Activated CD4-positive, CD25-positive, alpha-beta regulatory T cell treated with anti-CD3 and anti-CD28 coated beads, Interleukin-2, amount 50 U/mL, for 16 hours (primary cell): Measurements from ENCODE around the gene CPNE2.
"Not testable (repeated sequence)": the region's sequence is repeated elsewhere in the genome, so short reads cannot be mapped to it uniquely, and the experiment has no call there.

Experiments used
- DNase-seq: peaks from one replicate; pipeline ENCODE4 v3.0.0-alpha.2; 2020; ENCODE audit warnings: low read depth, low spot score

CPNE2 gene

DNA sequence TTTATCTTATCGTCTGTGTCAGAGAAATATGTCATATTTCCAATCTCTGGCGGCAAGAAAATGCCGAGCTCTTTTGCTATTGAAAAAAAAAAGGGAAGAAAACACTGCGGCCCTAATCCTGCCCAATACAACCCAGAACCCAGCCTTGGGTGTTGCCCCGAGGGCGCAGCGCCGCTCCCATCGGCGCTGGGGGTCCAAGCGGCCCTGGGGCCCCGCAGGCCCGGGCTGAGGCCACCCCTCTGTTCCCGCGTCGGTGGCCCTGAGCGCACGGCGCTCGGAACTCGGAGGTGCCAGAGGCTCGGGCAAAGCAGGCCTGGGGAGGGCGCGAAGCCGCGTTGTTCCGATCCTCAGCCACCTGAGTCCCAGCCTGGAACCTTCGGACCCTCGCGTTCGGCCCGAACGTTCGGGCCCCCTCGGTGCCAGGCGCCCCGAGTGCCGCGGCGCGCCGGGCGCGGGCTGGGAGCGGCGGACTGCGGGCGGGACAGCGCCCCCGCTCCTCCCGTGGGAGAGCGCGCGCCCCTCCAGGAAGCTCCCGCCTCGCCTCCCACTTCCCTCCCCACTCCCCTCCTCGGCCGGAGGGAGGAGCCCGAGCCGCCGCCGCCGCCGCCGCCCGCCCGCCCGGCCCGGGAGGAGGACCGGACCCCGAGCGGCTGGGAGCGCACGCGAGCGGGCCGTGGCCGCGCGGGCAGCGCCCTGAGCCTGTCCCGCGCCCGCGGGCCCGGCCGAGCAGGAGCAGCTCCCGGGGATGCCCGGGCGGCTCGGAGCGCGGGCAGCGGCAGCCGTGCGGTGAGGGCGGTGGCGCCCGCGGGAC lies at the start of gene CPNE2:
CPNE2 (plus strand) TSS at position 609 of the 811 bp plus-strand sequence. CDS start 18,160 bp downstream, outside the sequence.
- DNase-seq: no peak

DNA sequence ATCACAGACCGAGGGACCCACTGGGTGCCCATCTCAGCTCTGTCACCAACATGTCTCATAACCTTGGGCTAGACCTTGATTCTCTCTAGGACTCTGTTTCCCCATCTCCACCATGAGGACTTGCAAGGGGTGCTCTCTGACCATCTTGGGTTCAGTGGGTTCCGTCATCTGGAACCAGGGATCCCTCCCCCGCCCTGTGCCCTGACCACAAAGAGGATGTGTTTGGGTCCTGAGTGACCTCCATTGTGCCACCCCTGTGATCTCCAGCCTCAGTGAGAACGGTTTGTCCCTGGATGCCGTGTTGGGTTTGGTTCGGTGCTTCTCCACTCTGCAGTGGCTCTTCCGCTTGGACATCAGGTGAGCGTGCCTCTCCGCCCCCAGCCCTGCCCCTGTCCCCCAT lies 49.1 kb upstream of the CPNE2 start:
- no peak for DNase-seq

DNA sequence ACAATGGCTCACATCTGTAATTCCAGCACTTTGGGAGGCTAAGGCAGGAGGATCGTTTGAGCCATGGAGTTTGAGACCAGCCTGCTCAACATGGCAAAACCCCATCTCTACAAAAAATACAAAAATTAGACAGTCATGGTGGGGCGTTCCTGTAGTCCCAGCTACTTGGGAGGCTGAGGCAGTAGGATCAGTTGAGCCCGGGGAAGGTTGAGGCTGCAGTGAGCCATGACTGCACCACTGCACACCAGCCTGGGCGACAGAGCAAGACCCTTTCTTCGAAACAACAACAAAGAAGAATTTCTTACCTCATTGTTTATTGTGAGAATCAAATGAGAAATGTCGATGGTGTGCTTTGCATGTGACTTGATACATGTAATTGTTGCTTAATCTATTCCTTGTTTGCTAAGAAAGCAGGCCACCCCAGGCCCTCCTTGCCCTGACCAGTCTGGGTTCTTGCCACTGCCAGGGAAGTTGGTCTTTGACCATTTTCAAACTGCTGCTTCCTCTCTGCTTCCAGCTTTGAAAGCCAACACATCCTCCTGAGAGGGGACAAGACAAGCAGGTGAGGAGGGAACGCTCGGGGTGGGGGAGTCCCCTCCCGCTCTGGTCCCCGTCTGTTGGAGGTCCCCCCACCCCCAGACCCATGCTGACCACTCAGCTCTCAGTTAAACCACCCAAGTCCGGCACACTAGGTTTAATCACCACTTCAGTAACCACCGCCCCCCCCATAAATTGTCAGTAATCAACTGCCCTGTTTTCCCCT lies 47.3 kb upstream of the CPNE2 start:
- DNase-seq: no peak

DNA sequence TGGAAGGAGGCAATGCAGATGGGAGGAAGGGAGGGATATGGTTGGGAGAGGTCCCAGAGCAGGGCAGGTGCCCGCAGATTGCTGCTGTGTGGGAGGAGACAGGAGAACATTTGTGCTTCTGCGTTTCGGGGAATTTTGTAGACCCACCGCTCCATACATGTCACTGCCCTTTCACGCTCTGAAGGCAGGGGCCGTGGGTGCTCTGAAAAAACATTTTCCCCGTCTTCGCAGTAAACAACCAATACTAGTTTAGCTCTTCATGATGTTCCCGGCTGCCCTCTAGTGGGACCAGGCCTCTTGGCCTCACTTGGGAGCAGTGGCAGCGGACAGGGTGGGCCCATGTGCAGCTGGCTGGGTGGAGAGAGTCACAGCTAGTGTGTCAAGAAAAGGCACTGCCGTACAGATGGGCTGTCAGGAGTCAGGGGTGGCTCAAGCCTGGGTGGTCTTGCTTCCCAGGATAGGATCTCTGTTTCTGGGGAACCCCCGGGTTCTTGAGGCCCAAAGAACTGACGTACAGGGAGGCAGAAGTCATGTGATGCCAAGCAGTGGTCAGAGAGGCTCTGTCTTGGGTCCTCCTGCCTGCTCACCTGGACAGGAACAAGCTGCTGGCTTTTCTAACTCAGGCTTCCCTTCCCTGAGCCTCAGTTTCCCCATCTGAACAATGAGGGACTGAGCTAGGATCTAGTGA lies 46.5 kb upstream of the CPNE2 start:
- DNase-seq: no peak

DNA sequence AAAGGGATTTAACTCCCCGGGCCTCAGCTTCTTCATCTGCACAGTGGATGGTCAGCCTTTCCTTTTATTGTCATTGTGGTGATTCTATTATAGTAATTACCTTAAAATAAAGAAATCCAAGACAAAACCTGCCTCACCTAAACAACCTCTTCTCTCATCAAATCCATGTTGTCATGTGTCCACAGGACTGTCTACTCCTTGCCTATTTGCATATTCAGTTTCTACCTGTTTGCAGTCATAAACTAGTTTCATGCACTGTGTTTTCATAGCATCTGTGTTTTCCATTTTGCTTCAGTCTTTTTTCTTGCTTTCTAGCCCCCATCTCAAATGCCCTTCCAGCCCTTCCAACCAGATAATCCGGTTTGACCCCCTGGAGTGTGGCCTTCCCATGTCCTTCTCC lies 44.3 kb upstream of the CPNE2 start:
- DNase-seq: no peak

DNA sequence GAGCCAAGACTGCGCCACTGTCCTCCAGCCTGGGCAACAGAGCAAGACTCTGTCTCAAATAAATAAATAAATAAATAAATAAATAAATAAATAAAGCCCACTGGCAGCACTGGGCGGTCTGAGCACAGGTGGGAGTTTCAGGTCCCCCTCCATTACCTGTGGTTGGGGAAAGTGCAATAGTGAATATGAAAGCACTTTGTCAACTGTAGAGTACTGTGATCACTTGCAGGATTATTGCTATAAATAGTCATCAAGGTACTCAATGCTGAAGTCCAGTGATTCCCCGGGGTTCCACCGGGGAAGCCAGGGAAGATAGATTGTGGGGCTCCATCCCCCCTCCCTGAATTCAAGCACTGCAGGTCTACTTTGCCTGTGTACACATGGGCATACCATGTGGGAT lies 42.7 kb upstream of the CPNE2 start:
- DNase-seq: no peak

DNA sequence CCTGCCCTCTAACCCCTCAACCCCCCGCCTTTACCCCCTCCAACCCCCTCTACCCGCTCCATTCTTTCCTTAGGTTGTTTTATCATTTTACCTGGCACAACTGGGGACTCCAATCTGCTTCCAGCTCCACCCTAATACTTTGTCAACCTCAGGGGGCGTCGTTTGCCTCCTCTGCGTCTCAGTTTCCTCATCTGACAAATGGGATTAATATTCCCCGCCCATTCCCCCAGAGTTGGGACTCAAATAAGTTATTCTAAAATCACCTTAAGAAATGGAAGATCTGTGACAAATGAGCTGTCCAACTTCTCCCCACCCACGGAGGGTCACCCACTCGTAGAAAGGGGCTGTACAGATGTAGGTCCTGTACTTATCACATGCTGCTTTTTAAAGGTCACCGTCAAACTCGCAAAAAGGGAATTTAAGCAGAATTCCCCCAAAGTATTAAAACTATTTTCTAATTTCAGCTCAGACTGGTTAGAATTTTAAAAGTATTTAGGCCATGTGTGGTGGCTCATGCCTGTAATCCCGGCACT lies 40.6 kb upstream of the CPNE2 start:
- no peak for DNase-seq

DNA sequence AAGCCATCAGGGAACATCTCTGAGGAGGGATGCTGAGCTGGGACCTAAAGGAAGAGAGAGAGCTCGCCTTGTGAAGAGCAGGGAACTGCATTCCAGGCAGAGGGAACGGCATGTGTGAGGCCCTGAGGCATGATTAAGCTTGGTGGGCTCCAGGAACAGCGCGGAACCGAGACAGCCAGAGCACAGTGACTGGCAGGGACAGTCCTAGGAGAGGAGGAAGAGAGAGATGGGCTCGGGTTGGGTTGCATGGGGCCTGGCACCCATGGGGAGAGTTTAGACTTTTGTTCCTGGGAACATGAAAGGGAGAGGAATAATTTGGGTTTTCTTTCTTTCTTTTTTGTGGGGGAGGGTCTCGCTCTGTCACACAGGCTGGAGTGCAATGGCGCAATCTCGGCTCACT lies 39.2 kb upstream of the CPNE2 start:
- DNase-seq: no peak

DNA sequence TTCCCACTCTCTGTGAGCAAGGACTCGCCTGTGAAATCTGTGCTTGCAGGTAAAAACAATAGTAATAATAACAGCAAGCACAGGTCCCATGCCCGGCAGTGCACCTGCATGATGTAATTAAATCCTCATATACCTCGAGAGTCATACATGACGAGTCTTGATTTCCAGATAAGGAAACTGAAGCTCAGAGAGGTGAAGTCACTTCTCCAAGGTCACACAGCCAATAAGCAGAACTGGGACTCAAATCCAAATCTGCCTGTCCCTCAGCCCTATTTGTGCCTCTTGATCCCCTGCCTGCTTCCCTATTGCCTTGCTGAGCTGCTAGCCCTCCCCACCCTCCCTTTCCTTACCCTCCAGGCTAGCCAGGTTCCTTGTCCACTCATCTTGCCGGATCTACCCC lies 38.0 kb upstream of the CPNE2 start:
- DNase-seq: no peak

DNA sequence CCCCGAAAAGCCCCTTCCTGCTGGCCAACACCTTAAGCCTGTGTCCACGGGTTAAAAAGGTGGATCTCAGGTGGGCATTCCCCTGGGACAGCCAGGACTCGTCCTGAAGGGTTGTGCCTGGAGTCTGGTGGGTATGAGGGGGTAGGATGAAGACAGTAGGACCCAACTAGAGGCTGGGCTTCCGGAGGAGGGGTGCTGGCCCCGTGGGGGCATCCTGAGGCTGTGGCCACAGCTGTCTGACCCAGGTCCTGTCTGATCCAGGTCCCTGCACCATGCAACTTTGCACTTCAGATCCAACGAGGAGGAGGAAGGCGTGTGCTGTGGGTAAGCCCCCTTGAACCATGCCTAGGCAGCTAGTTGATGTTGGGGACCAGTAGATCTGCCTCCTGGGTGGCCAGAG lies 37.6 kb upstream of the CPNE2 start:
- no peak for DNase-seq

DNA sequence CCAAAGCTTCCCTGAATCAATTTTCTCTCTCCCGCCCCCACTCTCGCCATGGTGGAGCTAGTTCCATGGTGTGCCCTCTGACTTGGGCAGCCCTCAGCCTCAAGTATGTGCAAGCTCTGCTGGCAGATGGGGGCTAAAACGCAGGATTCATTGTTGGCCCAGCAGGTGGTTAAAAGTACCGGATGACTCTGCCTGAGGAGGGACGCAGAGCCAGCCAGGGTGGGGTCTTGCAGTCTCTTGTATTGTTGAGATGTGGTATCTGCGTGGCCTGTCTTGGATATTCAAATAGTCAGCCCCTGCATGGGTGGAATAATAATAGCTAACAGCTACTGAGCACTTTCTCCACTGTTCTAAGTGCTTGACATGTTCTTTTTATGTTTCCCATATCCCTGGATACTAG lies 36.7 kb upstream of the CPNE2 start:
- DNase-seq: no peak

DNA sequence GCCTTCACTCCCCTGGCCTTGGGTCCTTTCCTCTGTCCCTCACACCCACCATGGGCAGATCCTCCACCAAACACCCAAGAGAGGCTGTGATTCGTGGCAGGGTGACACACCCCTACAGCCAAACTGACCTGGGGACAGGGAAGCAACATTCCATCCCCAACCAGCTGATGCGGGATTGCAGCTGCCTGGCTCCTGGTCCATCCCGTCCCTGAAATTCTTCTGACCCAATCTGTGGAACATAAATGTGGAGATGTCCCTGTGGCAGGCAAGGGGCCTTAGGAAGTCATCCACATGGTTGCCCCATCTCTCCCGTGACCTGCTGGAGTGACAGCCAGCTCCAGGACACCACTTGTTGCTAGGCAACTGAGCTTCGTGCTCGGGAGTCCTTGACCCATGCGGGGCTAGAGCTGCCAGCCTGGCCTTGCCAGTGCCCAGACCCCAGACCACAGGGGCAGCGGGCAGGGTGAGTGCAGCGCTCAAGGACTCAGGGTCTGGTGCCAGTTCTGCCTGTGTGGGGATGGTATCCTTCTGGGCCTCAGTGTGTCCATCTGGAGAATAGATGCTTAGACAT lies 34.0 kb upstream of the CPNE2 start:
- no peak for DNase-seq

DNA sequence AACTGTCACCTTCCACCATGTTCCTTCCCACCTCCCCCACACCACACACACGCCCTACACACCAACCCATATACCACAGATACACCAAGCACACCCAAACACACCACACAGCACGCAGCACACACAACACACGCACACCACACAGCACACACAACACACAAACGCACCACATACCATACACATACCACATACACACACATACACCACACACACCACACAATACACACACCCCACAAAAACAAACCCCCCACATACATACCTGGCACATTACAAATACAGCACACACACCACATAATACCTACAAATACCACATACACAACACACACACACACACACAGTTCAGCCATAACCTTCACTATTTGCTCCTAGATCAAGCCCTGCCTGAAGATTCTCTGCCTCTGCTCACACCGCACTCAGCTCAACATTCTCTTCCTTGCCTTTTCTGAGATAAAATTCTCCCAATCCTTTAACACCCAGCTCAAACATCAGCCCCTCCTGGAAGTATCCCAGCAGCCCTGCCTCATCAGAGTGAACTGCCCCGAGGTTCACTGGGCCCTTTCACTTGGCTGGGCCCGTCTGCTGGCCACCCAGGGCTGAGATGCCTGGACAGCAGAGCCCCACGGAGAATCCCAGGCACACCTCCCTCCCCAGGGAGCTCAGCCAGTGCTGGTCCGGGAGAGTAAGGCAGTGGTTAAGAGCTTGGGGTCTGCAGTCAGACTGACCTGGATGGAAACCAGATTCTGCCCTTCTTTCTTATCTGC lies 31.9 kb upstream of the CPNE2 start:
- DNase-seq: no peak

DNA sequence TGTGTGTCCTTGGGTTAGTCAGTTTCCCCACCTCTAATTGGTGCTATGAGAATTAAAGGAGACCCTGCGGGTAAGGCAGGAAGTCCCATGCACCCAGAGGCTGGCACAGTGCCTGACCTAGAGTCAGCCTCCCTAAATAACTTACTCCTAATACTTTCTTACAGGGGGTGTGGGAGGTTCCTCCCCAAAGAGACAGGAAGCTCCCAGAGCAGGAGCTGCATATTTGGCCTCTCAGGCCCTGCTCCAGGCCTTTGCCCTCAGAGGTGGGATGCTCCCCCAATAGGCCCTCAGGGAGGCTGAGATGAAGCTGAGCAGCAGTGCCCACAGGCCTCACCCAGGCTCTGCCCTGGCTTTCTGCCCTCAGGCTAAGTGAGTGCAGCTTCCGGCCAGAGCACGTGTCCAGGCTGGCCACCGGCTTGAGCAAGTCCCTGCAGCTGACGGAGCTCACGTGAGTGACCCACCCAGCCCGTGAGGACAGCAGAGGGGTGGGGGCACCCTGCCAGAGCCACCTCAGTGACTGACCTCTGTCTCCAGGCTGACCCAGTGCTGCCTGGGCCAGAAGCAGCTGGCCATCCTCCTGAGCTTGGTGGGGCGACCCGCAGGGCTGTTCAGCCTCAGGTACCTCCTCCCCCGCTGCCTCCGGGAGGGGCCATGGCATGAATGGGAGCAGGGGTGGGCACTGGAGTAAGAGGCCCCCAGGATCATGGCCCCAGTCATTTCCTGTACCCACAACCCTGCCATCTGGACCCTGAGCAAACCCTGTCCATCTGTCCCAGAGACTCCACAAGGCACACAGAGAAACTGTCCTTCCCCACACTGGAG lies 31.1 kb upstream of the CPNE2 start:
- DNase-seq: no peak

DNA sequence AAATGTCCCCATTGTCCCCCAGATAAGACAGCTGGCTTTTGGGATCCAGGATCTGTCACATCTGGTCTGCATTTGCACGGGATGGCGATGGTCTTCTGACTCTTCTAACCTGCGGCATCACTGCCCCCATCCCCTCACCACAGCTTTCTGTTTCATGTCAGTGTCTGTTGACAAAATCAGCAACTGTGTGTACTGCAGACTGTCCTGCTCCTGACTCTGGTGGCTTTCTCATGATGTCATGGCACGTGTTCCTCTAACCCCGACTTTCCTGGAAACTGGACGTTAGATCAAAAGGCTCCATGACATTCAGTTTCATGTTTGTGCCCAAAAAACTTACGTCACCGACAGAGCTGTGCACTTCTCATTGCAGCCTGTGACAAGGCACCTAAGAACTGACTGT lies 30.1 kb upstream of the CPNE2 start:
- no peak for DNase-seq

DNA sequence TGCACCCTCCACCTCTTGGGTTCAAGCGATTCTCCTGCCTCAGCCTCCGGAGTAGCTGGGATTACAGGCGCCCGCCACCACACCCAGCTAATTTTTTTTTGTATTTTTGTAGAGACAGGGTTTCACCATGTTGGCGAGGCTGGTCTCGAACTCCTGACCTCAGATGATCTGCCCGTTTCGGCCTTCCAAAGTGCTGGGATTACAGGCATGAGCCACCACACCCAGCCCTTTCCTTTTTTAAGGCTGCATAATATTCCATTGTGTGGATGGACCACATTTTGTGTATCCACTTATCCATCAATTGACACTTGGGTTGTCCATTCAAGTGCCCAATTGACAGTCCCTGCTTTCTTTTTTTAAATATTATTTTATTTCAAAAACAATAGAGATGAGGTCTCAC lies 29.2 kb upstream of the CPNE2 start:
- not testable (repeated sequence) for DNase-seq

DNA sequence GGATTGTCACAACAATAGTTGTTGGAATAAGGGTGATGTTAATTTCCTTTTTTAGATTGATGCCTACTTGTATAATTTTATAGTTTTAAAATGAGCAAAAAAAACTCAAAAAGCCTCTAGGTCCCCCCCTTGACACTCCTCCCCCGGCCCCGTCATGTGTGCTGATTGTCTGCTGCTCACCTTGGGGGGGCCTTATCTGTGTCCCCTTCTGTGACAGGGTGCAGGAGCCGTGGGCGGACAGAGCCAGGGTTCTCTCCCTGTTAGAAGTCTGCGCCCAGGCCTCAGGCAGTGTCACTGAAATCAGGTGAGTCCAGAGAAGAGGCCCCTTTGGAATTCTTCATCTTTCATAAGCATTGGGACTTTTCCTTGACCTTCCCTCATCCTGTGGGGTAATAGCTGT lies 27.4 kb upstream of the CPNE2 start:
- DNase-seq: no peak

DNA sequence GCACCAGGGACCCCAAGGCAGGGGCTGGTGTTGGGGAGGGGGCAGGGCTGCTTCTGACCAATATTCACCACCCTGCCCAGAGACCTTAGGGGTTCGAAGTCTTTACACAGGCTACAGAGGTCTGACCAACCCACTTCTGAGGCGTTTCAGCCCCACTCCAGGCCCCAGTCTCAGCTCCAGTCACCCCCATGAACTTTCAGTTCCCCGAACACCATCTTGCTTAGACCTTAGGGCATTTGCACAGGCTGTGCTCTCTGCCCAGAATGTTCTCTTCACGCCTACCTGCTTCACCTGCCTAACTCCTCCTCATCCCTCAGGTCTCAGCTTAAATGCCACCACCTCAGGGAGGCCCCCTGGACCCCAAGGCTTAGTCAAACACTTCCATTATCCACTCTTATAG lies 25.8 kb upstream of the CPNE2 start:
- no peak for DNase-seq

DNA sequence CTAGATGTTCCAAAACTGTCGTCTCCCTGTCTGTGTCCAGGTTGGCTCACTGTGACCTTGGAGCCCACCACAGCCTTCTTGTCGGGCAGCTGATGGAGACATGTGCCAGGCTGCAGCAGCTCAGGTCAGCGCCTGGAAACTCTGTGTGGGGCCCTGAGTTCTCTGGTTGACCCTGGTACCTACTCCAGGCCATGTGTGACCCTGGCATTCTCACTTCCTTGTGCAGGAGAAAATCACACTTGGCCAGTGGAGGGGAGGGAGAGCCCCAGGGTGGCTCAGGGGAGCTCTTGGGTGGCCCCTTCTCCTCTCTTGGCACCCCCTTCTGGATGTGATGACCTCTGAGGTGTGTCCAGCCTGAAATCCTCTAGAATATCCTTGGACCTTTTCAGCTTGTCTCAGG lies 25.0 kb upstream of the CPNE2 start:
- no peak for DNase-seq

DNA sequence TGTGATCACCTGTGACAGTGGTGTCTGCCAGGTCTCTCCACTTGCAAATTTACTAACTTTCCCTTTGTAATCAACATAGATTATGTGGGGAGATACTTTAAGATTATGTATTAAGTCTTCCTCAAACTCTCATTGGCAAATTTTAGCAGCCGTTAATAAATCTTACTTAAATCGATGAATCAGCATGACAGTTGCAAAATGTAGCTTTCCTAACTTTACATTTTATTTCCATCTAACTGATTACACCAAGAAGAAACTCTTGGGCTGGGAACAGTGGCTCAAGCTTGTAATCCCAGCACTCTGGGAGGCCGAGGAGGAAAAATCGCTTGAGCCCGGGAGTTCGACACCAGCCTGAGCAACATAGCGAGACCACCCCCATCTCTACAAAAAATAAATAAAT lies 23.3 kb upstream of the CPNE2 start:
- DNase-seq: no peak
